ENCODE results near the gene F8. TPM values are rescaled to one million over a fixed set of nuclear protein-coding genes. Genes with fewer than 3 reads are reported as not detected.

The F8 gene
- total and polyA plus RNA-seq, 2 of the 4 experiments (the other 2 are of a cell fraction) = 1.4 to 1.5 TPM

DNA sequence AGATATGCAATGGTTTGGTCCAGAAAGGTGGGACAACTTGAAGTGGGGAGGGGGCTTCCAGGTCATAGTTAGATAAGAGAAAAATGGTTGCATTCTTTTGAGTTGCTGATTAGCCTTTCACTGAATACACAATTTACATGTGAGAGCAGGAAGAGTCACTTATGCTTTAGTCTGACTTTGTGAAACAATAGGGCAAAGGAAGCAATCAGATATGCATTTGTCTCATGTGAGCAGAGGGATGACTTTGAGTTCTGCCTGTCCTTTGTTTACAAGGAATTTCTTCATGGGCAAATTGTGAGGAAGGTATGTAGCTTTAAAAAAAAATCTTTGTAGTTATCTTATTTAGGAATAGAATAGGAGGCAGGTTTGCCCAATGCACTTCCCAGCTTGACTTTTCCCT, 201.0 kb downstream of the F8 start:
- no peak overlapping the region for H2AK5ac ChIP-seq (ENCODE audit: low read depth, low read length)
- no peak overlapping the region for H2AK9ac ChIP-seq (replicated peaks; ENCODE audit: low read depth, low read length, poor library complexity)
- H3K27ac ChIP-seq (ENCODE audit: insufficient read depth, low read length) = no peak overlapping the region
- H3K4me1 ChIP-seq (ENCODE audit: control insufficient read depth, insufficient read depth, low read length) = peaks cover 1% of the 10 kb centered on the region; the same call in 1 of the 2 replicates
- H2BK15ac ChIP-seq (ENCODE audit: low read depth, low read length) = no peak overlapping the region
- no peaks in the 10 kb centered on the region for H3K36me3 ChIP-seq (ENCODE audit: control insufficient read depth, insufficient read depth, low read length)
- H3K9ac ChIP-seq (ENCODE audit: low read depth, low read length) = no peak overlapping the region
- no TSS peak for BruUV-seq (replicated peaks)
- no peak overlapping the region for H2BK20ac ChIP-seq (ENCODE audit: low read depth, low read length)
- H2AFZ ChIP-seq (replicated peaks; ENCODE audit: low read length, poor library complexity) = no peak overlapping the region
- H2BK5ac ChIP-seq (ENCODE audit: low read depth, low read length, poor library complexity, severe bottlenecking) = no peak overlapping the region
- ChIA-PET POLR2A (ENCODE audit: unreplicated experiment) (no interaction called here), CTCF (no interaction called here)
- H3K4ac ChIP-seq (ENCODE audit: low read depth, low read length) = no peak overlapping the region
- H3K18ac ChIP-seq (ENCODE audit: low read depth, low read length) = no peak overlapping the region
- H3K4me2 ChIP-seq (ENCODE audit: low read depth, low read length) = no peak overlapping the region
- TF ChIP-seq RCOR1 (IDR thresholded peaks at IDR 0.05; ENCODE audit: insufficient replicate concordance, low read length) = no peak
- no peak for TF ChIP-seq CTCF (conservative IDR thresholded peaks at IDR 0.05; ENCODE audit: low read depth, low read length)
- TF ChIP-seq, protein P1, sequence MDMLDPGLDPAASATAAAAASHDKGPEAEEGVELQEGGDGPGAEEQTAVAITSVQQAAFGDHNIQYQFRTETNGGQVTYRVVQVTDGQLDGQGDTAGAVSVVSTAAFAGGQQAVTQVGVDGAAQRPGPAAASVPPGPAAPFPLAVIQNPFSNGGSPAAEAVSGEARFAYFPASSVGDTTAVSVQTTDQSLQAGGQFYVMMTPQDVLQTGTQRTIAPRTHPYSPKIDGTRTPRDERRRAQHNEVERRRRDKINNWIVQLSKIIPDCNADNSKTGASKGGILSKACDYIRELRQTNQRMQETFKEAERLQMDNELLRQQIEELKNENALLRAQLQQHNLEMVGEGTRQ (IDR thresholded peaks at IDR 0.05; ENCODE audit: low read depth, low read length) = no peak
- no peak for TF ChIP-seq ELK1 (IDR thresholded peaks at IDR 0.05; ENCODE audit: borderline replicate concordance, low read depth, low read length)
- no peak for TF ChIP-seq RAD21 (IDR thresholded peaks at IDR 0.05; ENCODE audit: low read length)
- TF ChIP-seq CEBPB (IDR thresholded peaks at IDR 0.05; ENCODE audit: low read depth, low read length) = no peak
- TF ChIP-seq NFE2L2 (IDR thresholded peaks at IDR 0.05; ENCODE audit: low read depth, low read length) = no peak
- TF ChIP-seq MXI1 (IDR thresholded peaks at IDR 0.05; ENCODE audit: borderline replicate concordance, low read depth, low read length) = no peak
- TF ChIP-seq MAFK (IDR thresholded peaks at IDR 0.05; ENCODE audit: low read depth, low read length) = no peak
- no peak for TF ChIP-seq RFX5 (IDR thresholded peaks at IDR 0.05; ENCODE audit: low read depth, low read length)
- no peak for TF ChIP-seq SMC3 (IDR thresholded peaks at IDR 0.05; ENCODE audit: low read depth, low read length)
- H3K27me3 ChIP-seq (ENCODE audit: control insufficient read depth, insufficient read depth, low read length) = 0 out of 2 replicates have a peak, but pooled peaks cover 1% of the 10 kb centered on the region
- in situ Hi-C loops (cut with MboI; ENCODE audit: low sequenced_read_pairs) (no loop called here), dilution Hi-C loops (cut with HindIII; ENCODE audit: low sequenced_read_pairs, unreplicated experiment) (no loop called here), intact Hi-C loops (cut with micrococcal nuclease) (no loop called here)
- DNase-seq (no peak), ATAC-seq (ENCODE audit: low read depth) (no peak)
- H4K20me1 ChIP-seq (ENCODE audit: insufficient read depth, low read length) = no peaks in the 10 kb centered on the region
- no peak overlapping the region for H4K5ac ChIP-seq (ENCODE audit: low read depth, low read length)
- no peak overlapping the region for H3K14ac ChIP-seq (replicated peaks; ENCODE audit: low read depth, low read length)
- H3K4me3 ChIP-seq (ENCODE audit: insufficient read depth, low read depth, low read length) = no peak overlapping the region
- no peaks in the 10 kb centered on the region for H3K9me1 ChIP-seq (ENCODE audit: insufficient read depth, low read length)
- H3K56ac ChIP-seq (ENCODE audit: extremely low read depth, insufficient read depth, low read length) = no peak overlapping the region
- H3K9me3 ChIP-seq (ENCODE audit: control insufficient read depth, insufficient read depth, low read length) = no peaks in the 10 kb centered on the region
- H4K8ac ChIP-seq (ENCODE audit: low read depth in 2 of 2, low read length in 2 of 2) = no peak overlapping the region
- H3K79me1 ChIP-seq (ENCODE audit: low read depth in 1 of 2, low read length in 2 of 2) = no peaks in the 10 kb centered on the region
- H2BK120ac ChIP-seq (ENCODE audit: low read depth, low read length) = no peak overlapping the region
- no peak overlapping the region for H3K23ac ChIP-seq (ENCODE audit: low read depth, low read length)
- H4K91ac ChIP-seq (ENCODE audit: insufficient read depth, low read depth, low read length) = no peak overlapping the region
